ENCODE measurements around the gene TRIO.

- TF ChIP-seq CTCF (conservative IDR thresholded peaks at IDR 0.05; ENCODE audit: low read depth, low read length) = no peak
- no peak for TF ChIP-seq EZH2 (IDR thresholded peaks at IDR 0.05; ENCODE audit: borderline replicate concordance, low read depth, low read length, poor library complexity, severe bottlenecking)
Measured at GRCh38 chr5:14250084-14250695, 107.0 kb downstream of the TRIO start.

All from A673 (cell line).